SJSA1 (cell line): ENCODE data around the gene RASAL2. TPM values are rescaled to one million over a fixed set of nuclear protein-coding genes. Genes with fewer than 3 reads are reported as not detected.
"Not testable (repeated sequence)": the region's sequence is repeated elsewhere in the genome, so short reads cannot be mapped to it uniquely, and the experiment has no call there.

Source experiments
- DNase-seq, 2 experiments: peaks; one replicate each; pipeline ENCODE4 v3.0.0-alpha.2; 2015 to 2020; ENCODE audit warnings: low spot score in 2 of 2, low read depth in 1 of 2
- H3K27ac ChIP-seq: fragments of 250-450 bp; sonication (Bioruptor Pico); 2 replicates; pipeline ENCODE4 v1.5.1; 2020; ENCODE audit warnings: mild to moderate bottlenecking, moderate library complexity
- H3K27me3 ChIP-seq: fragments of 250-450 bp; sonication (Bioruptor Pico); replicated peaks from 2 replicates; pipeline ENCODE4 v1.5.1; 2020; ENCODE audit warnings: mild to moderate bottlenecking, moderate library complexity
- H3K36me3 ChIP-seq: fragments of 250-450 bp; sonication (Bioruptor Pico); 2 replicates; pipeline ENCODE4 v1.5.1; 2020; ENCODE audit warnings: mild to moderate bottlenecking
- H3K4me1 ChIP-seq: fragments of 250-450 bp; sonication (Bioruptor Pico); replicated peaks from 2 replicates; pipeline ENCODE4 v1.6.1; 2021; ENCODE audit warnings: mild to moderate bottlenecking
- H3K4me3 ChIP-seq: fragments of 250-450 bp; sonication (Bioruptor Pico); 2 replicates; pipeline ENCODE4 v1.5.1; 2020; ENCODE audit warnings: mild to moderate bottlenecking
- H3K9me3 ChIP-seq: fragments of 250-450 bp; sonication (Bioruptor Pico); replicated peaks from 2 replicates; pipeline ENCODE4 v1.5.1; 2020; ENCODE audit warnings: mild to moderate bottlenecking
- total RNA-seq: library from RNA; depleted of rRNA; stranded (reverse); fragments of >200 nt; shearing (Covaris generic); gene quantifications from 2 replicates; pipeline ENCODE4 v1.2.3, GENCODE V29; 2014

RASAL2 gene
- total RNA-seq, 1 experiment from 2014 or later: 25.4 TPM

GRCh38 chr1:178169649-178170048 is 75.7 kb downstream of the RASAL2 start:
- Histone ChIP-seq H3K36me3 (no peaks in the 10 kb centered on the region), H3K4me1 (peaks cover 26% of the 10 kb centered on the region), H3K27ac (no peak overlapping the region), H3K4me3 (no peak overlapping the region), H3K9me3 (no peaks in the 10 kb centered on the region), H3K27me3 (no peaks in the 10 kb centered on the region)
- no peak for DNase-seq

GRCh38 chr1:178172939-178173338 is 79.0 kb downstream of the RASAL2 start:
- Histone ChIP-seq H3K4me3 (no peak overlapping the region), H3K4me1 (peaks cover 13% of the 10 kb centered on the region), H3K27me3 (no peaks in the 10 kb centered on the region), H3K36me3 (no peaks in the 10 kb centered on the region), H3K27ac (peak overlapping the region; percentile 79), H3K9me3 (no peaks in the 10 kb centered on the region)
- DNase-seq: peak; percentile 48 to 71

GRCh38 chr1:178174539-178174938 is 80.6 kb downstream of the RASAL2 start:
- no peaks in the 10 kb centered on the region for H3K9me3 ChIP-seq
- H3K36me3 ChIP-seq: no peaks in the 10 kb centered on the region
- H3K27me3 ChIP-seq: no peaks in the 10 kb centered on the region
- H3K4me3 ChIP-seq: no peak overlapping the region
- H3K27ac ChIP-seq: no peak overlapping the region
- peaks cover 6% of the 10 kb centered on the region for H3K4me1 ChIP-seq
- no peak for DNase-seq

GRCh38 chr1:178180405-178180804 is 86.5 kb downstream of the RASAL2 start:
- Histone ChIP-seq H3K4me3 (no peak overlapping the region), H3K36me3 (no peaks in the 10 kb centered on the region), H3K9me3 (no peaks in the 10 kb centered on the region), H3K27ac (no peak overlapping the region), H3K4me1 (no peaks in the 10 kb centered on the region), H3K27me3 (no peaks in the 10 kb centered on the region)
- DNase-seq: no peak

GRCh38 chr1:178183796-178184195 is 89.9 kb downstream of the RASAL2 start:
- Histone ChIP-seq H3K36me3 (0 out of 2 replicates have a peak, but pooled peaks cover under 1% of the 10 kb centered on the region), H3K4me3 (no peak overlapping the region), H3K27me3 (no peaks in the 10 kb centered on the region), H3K4me1 (no peaks in the 10 kb centered on the region), H3K27ac (no peak overlapping the region), H3K9me3 (no peaks in the 10 kb centered on the region)
- no peak for DNase-seq

- no peaks in the 10 kb centered on the region for H3K9me3 ChIP-seq
Observed at GRCh38 chr1:178188306-178188705, 94.4 kb downstream of the RASAL2 start.

GRCh38 chr1:178189814-178190213 is 95.9 kb downstream of the RASAL2 start:
- DNase-seq: peak; percentile 25 to 52
- Histone ChIP-seq H3K36me3 (0 out of 2 replicates have a peak, but pooled peaks cover 3% of the 10 kb centered on the region), H3K9me3 (no peaks in the 10 kb centered on the region), H3K27ac (no peak overlapping the region), H3K4me3 (no peak overlapping the region), H3K4me1 (peaks cover 15% of the 10 kb centered on the region), H3K27me3 (no peaks in the 10 kb centered on the region)

More at GRCh38 chr1:178188306-178188705, 94.4 kb downstream of the RASAL2 start:
- Histone ChIP-seq H3K27me3 (no peaks in the 10 kb centered on the region), H3K27ac (no peak overlapping the region), H3K36me3 (0 out of 2 replicates have a peak, but pooled peaks cover 3% of the 10 kb centered on the region), H3K4me1 (peaks cover 15% of the 10 kb centered on the region), H3K4me3 (no peak overlapping the region)
- no peak for DNase-seq

- peaks cover 15% of the 10 kb centered on the region for H3K4me1 ChIP-seq
- H3K9me3 ChIP-seq: no peaks in the 10 kb centered on the region
- no peaks in the 10 kb centered on the region for H3K27me3 ChIP-seq
- H3K4me3 ChIP-seq: no peak overlapping the region
- 0 out of 2 replicates have a peak, but pooled peaks cover 3% of the 10 kb centered on the region for H3K36me3 ChIP-seq
- no peak for DNase-seq
- H3K27ac ChIP-seq: no peak overlapping the region
Observed at GRCh38 chr1:178190881-178191280, 97.0 kb downstream of the RASAL2 start.

- no peaks in the 10 kb centered on the region for H3K9me3 ChIP-seq
- no peak overlapping the region; the same call in 1 of the 2 replicates for H3K27ac ChIP-seq
- no peaks in the 10 kb centered on the region for H3K27me3 ChIP-seq
- H3K4me3 ChIP-seq: no peak overlapping the region
- H3K36me3 ChIP-seq: 0 out of 2 replicates have a peak, but pooled peaks cover 3% of the 10 kb centered on the region
- H3K4me1 ChIP-seq: peaks cover 15% of the 10 kb centered on the region
- peak in 1 of 2 experiments; percentile 24 for DNase-seq
Observed at GRCh38 chr1:178192686-178193085, 98.8 kb downstream of the RASAL2 start.

- Histone ChIP-seq H3K27me3 (no peaks in the 10 kb centered on the region), H3K4me3 (no peak overlapping the region), H3K9me3 (no peaks in the 10 kb centered on the region; the same call in 1 of the 2 replicates), H3K4me1 (peaks cover 9% of the 10 kb centered on the region), H3K27ac (no peak overlapping the region), H3K36me3 (peaks cover 5% of the 10 kb centered on the region)
- DNase-seq: no peak
Observed at GRCh38 chr1:178196631-178197030, 102.7 kb downstream of the RASAL2 start.

GRCh38 chr1:178202095-178202494 is 108.2 kb downstream of the RASAL2 start:
- not testable (repeated sequence) for H3K9me3 ChIP-seq, H3K36me3 ChIP-seq, H3K27me3 ChIP-seq, H3K27ac ChIP-seq, H3K4me3 ChIP-seq, DNase-seq, H3K4me1 ChIP-seq

- not testable (repeated sequence) for H3K27me3 ChIP-seq, H3K27ac ChIP-seq, H3K4me1 ChIP-seq, H3K9me3 ChIP-seq, H3K36me3 ChIP-seq, DNase-seq, H3K4me3 ChIP-seq
Observed at GRCh38 chr1:178202546-178202945, 108.6 kb downstream of the RASAL2 start.

GRCh38 chr1:178208269-178208856 is 114.5 kb downstream of the RASAL2 start:
- not testable (repeated sequence) for H3K9me3 ChIP-seq, H3K4me3 ChIP-seq, DNase-seq, H3K4me1 ChIP-seq, H3K27ac ChIP-seq, H3K27me3 ChIP-seq
- H3K36me3 ChIP-seq: peaks cover 11% of the 10 kb centered on the region

GRCh38 chr1:178209935-178210334 is 116.0 kb downstream of the RASAL2 start:
- Histone ChIP-seq H3K4me1 (no peaks in the 10 kb centered on the region), H3K4me3 (no peak overlapping the region), H3K9me3 (peaks cover 5% of the 10 kb centered on the region; the same call in 1 of the 2 replicates), H3K27me3 (no peaks in the 10 kb centered on the region), H3K36me3 (peaks cover 11% of the 10 kb centered on the region), H3K27ac (no peak overlapping the region)
- no peak for DNase-seq

- no peak for DNase-seq
- H3K27me3 ChIP-seq: no peaks in the 10 kb centered on the region
- no peaks in the 10 kb centered on the region for H3K9me3 ChIP-seq
- H3K4me1 ChIP-seq: no peaks in the 10 kb centered on the region
- H3K4me3 ChIP-seq: no peak overlapping the region
- no peak overlapping the region for H3K27ac ChIP-seq
- H3K36me3 ChIP-seq: peaks cover 4% of the 10 kb centered on the region; the same call in 1 of the 2 replicates
Observed at GRCh38 chr1:178218550-178218949, 124.6 kb downstream of the RASAL2 start.
